MCF 10A (cell line): ENCODE results near the gene SCUBE1. TPM values are rescaled to one million over a fixed set of nuclear protein-coding genes. Genes with fewer than 3 reads are reported as not detected.

ENCODE experiments used
- BruUV-seq: library from RNA; stranded (reverse); fragments of 400-500 nt; replicated peaks from 2 replicates; lab custom pipeline; 2021; lab: Mats Ljungman, UMichigan
- CTCF ChIA-PET: fragments of 300-600 bp; sonication (Branson Sonifier 250); formaldehyde crosslinking; extraction: SDS; loops from one replicate; lab custom pipeline; 2021; ENCODE audit warnings: antibody characterized with exemption, inconsistent platforms; lab: Yijun Ruan, JAX
- POLR2A ChIA-PET: fragments of 300-600, 350-650 bp; sonication (Branson Sonifier 250); formaldehyde crosslinking; extraction: SDS; loops from one replicate; lab custom pipeline; 2020; ENCODE audit warnings: antibody characterized with exemption, inconsistent platforms; lab: Yijun Ruan, JAX
- DNase-seq: peaks from one replicate; pipeline ENCODE4 v3.0.0-alpha.2; 2018; ENCODE audit not compliant: unreplicated experiment
- H3K27ac Mint-ChIP-seq: one replicate; pipeline ENCODE4 v1.8.0; 2022; ENCODE audit warnings: mild to moderate bottlenecking, low read depth, mixed read lengths; ENCODE audit not compliant: unreplicated experiment
- H3K27me3 Mint-ChIP-seq: one replicate; pipeline ENCODE4 v1.8.0; 2022; ENCODE audit warnings: mixed read lengths; ENCODE audit not compliant: insufficient read depth, unreplicated experiment
- H3K36me3 Mint-ChIP-seq: one replicate; pipeline ENCODE4 v1.8.0; 2022; ENCODE audit warnings: mild to moderate bottlenecking, moderate library complexity, mixed read lengths; ENCODE audit not compliant: insufficient read depth, unreplicated experiment
- H3K4me1 Mint-ChIP-seq: one replicate; pipeline ENCODE4 v1.8.0; 2022; ENCODE audit warnings: mixed read lengths; ENCODE audit not compliant: insufficient read depth, unreplicated experiment
- H3K4me3 Mint-ChIP-seq: one replicate; pipeline ENCODE4 v1.8.0; 2022; ENCODE audit warnings: mild to moderate bottlenecking, moderate library complexity, mixed read lengths; ENCODE audit not compliant: unreplicated experiment
- H3K9me3 Mint-ChIP-seq: one replicate; pipeline ENCODE4 v1.8.0; 2022; ENCODE audit warnings: mixed read lengths; ENCODE audit not compliant: unreplicated experiment
- CTCF ChIP-seq: fragments of 200-600 bp; IDR thresholded peaks from one replicate; pipeline ENCODE4 v1.8.0; 2022; ENCODE audit warnings: antibody characterized with exemption, mild to moderate bottlenecking; ENCODE audit not compliant: unreplicated experiment
- intact Hi-C: fragments of 100-400 bp; cut with micrococcal nuclease; formaldehyde crosslinking; loops from 2 replicates; pipeline ENCODE4 v1.14.1; 2022
- total RNA-seq: library from RNA; stranded (reverse); gene quantifications from 2 replicates; pipeline ENCODE4 v1.2.3, GENCODE V29; 2022

The SCUBE1 gene
- total RNA-seq, 1 experiment from 2014 or later = not detected

DNA sequence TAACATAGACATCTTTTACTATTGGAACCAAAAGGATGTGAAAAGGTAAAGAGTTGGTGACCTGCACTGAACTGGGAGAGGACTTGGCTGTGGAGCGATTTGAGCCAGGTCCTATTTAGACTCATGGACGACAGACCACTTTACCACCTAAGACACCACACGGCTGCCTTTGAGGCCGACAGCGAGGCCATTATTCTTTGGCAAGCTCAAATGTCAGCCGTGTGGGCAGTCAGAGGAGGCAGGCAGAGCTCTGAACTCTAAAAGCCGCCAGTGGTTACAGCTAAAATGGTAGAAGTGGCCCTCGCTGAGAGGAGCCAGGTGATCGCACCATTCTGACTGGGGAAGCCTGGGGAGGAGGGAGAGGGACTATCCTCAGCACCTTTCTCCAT, 50.5 kb downstream of the SCUBE1 start:
- CTCF ChIA-PET = interaction anchor here (0.8 to 1.0 kb wide), 2 partner anchors 85 to 111 kb away, joined by 3 read pairs; no protein-coding TSS in a partner anchor
- Mint-ChIP-seq H3K4me3 (no peak overlapping the region), H3K36me3 (no peaks in the 10 kb centered on the region), H3K9me3 (no peaks in the 10 kb centered on the region), H3K27ac (no peak overlapping the region), H3K4me1 (peaks cover 5% of the 10 kb centered on the region), H3K27me3 (no peaks in the 10 kb centered on the region)
- intact Hi-C loops = no loop called here
- BruUV-seq = no TSS peak
- DNase-seq = no peak
- no peak for TF ChIP-seq CTCF
- POLR2A ChIA-PET = no interaction called here

DNA sequence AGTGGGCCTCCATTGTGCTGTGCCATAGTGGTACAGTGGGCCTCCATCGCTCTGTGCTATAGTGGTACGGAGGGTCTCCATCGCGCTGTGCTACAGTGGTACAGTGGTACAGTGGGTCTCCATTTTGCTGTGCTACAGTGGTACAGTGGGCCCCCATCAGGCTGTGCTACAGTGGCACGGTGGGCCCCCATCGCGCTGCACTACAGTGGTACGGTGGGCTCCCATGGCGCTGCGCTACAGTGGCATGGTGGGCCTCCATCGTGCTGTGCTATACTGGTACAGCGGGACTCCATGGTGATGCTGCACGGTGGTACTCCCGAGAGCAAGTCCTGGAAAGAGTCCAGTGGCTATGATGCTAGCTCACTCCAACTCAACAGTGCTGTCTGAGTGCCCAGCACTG, 51.8 kb downstream of the SCUBE1 start:
- no peak for DNase-seq
- no peak overlapping the region for H3K27ac Mint-ChIP-seq
- no peaks in the 10 kb centered on the region for H3K36me3 Mint-ChIP-seq
- POLR2A ChIA-PET = no interaction called here
- TF ChIP-seq CTCF = no peak
- BruUV-seq = no TSS peak
- no peaks in the 10 kb centered on the region for H3K9me3 Mint-ChIP-seq
- H3K4me1 Mint-ChIP-seq = peaks cover 5% of the 10 kb centered on the region
- intact Hi-C loops = no loop called here
- no peak overlapping the region for H3K4me3 Mint-ChIP-seq
- CTCF ChIA-PET = interaction anchor here (0.8 to 1.0 kb wide), 2 partner anchors 60 to 578 kb away, joined by 3 read pairs; no protein-coding TSS in a partner anchor
- H3K27me3 Mint-ChIP-seq = no peaks in the 10 kb centered on the region

DNA sequence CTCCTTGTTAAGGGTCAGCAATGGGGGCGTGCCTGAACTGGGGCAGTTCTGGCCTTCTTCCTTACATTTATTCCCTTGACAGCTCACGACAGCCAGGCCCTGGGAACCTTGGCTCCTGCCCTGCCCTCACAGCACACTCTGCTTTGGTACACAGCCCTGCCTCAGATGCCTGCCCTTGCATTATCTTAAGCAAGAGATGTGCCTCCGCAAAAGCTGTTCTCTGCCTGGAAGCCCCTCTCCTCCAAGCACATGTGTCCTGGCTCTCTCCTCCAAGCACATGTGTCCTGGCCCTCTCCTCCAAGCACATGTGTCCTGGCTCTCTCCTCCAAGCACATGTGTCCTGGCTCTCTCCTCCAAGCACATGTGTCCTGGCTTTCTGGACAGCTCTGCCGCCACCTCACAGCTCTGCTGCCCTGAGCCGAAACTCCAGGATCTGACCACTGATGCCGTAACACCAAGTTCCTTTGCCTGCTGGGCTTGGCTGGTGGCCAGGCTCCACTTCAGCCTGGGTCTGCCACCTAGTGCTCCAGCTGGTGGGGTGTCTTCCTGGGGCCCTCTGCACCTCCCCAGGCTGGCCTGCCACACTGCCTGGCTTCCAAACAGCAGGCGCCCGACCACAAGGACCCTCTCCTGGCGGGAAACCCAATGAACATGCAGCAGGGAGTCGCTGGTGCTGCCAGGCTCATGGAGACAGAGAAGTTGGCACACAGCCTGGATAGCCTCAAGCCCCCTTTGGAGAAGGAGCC, 53.0 kb downstream of the SCUBE1 start:
- DNase-seq = peak; percentile 50
- Mint-ChIP-seq H3K36me3 (no peaks in the 10 kb centered on the region), H3K4me3 (no peak overlapping the region), H3K4me1 (peaks cover 5% of the 10 kb centered on the region), H3K27ac (no peak overlapping the region), H3K27me3 (peaks cover 8% of the 10 kb centered on the region), H3K9me3 (no peaks in the 10 kb centered on the region)
- TF ChIP-seq CTCF = no peak
- BruUV-seq = no TSS peak
- ChIA-PET CTCF (interaction anchor here (0.6 kb wide), 1 partner anchor 93 kb away, joined by 4 read pairs; no protein-coding TSS in a partner anchor), POLR2A (no interaction called here)
- intact Hi-C loops = no loop called here

GRCh38 chr22:43289531-43289963, 53.6 kb downstream of the SCUBE1 start:
- no peak for TF ChIP-seq CTCF
- ChIA-PET POLR2A (no interaction called here), CTCF (interaction anchor here (0.6 to 1.8 kb wide), 3 partner anchors 57 to 95 kb away, joined by 3 to 7 read pairs (median 6); no protein-coding TSS in a partner anchor)
- Mint-ChIP-seq H3K27ac (no peak overlapping the region), H3K4me1 (peaks cover 5% of the 10 kb centered on the region), H3K9me3 (no peaks in the 10 kb centered on the region), H3K27me3 (peaks cover 14% of the 10 kb centered on the region), H3K36me3 (no peaks in the 10 kb centered on the region), H3K4me3 (no peak overlapping the region)
- intact Hi-C loops = no loop called here
- no TSS peak for BruUV-seq
- no peak for DNase-seq
